KBM-7 (cell line): Measurements from ENCODE around the gene KL.

Experiments used
- DNase-seq: peaks from one replicate; pipeline ENCODE4 v3.0.0-alpha.2; 2015
- in situ Hi-C: fragments of 300-500 bp; cut with MboI; formaldehyde crosslinking; loops from 2 replicates; pipeline ENCODE4 v1.14.3; 2020; ENCODE audit warnings: low sequenced_read_pairs, low pct_unique_long_range_greater_than_20kb, mixed read lengths

The KL gene

DNA sequence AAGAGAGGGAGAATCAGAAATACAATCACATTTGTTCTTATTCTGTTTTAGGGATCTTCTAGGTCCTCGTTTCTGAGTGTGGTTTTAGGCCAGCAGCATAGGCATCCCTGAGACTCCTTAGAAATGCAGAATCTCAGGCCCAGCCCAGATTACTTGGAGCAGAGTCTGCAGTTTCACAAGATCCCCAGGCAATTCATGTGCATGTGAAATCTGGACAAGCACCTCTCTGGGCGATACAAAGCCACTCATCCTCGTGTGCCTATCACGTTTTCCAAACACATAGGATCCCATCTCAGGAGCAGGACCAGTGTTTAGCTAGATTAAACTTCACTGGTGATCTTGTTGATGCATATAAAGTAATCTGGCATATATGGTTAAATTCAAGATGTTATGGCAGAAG is 87.2 kb downstream of the KL start:
- in situ Hi-C loops = no loop called here
- DNase-seq = no peak

GRCh38 chr13:33105387-33106005 is 89.3 kb downstream of the KL start:
- DNase-seq = peak; percentile 52

GRCh38 chr13:33106656-33107360 is 90.6 kb downstream of the KL start:
- in situ Hi-C loops = no loop called here
- DNase-seq = no peak

More at GRCh38 chr13:33105387-33106005, 89.3 kb downstream of the KL start:
- in situ Hi-C loops = no loop called here

- no peak for DNase-seq
- in situ Hi-C loops = no loop called here
Measured at GRCh38 chr13:33107361-33107760, 91.1 kb downstream of the KL start.

DNA sequence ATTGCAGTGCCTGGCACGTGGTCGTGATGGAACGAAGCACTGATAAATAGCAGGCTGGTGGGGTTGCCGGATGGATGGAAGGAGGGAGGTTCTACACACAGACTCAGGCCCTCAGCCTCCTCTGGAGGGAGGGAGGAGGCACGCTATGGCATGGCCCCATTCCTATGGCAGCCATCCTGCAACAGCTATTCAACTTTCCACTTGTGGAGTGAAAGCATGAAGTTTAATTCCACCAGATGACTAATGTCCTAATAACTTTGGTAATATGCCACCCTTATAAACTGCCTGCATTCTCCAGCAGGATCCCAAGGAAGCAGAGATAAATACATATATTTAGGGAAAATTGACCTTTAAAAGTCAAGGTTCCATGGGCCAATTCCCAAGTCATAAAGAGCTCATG is 92.4 kb downstream of the KL start:
- DNase-seq = no peak
- in situ Hi-C loops = no loop called here

GRCh38 chr13:33109271-33109697 is 93.1 kb downstream of the KL start:
- in situ Hi-C loops = no loop called here
- DNase-seq = no peak

DNA sequence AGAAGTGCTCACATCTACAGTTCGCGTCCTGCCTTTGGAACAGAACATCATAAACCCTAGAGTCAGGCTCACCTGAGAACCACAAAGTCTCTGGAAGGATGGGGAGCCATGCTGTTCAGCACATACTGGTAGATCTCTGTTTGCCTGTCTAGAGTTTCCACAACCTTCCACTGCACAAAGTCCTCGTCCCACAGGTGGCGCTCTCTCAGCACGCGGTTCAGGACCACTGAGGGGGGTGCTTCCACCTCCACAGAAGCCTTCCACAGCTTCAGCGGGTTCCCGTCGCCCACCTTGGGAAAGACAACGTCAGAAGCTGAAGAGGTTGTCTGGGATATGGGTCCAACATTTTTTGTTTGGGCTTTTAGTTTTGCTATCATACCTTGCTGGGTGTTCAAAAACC is 93.6 kb downstream of the KL start:
- in situ Hi-C loops = no loop called here
- DNase-seq = no peak

GRCh38 chr13:33110386-33110712 is 94.1 kb downstream of the KL start:
- DNase-seq = no peak
- in situ Hi-C loops = no loop called here

DNA sequence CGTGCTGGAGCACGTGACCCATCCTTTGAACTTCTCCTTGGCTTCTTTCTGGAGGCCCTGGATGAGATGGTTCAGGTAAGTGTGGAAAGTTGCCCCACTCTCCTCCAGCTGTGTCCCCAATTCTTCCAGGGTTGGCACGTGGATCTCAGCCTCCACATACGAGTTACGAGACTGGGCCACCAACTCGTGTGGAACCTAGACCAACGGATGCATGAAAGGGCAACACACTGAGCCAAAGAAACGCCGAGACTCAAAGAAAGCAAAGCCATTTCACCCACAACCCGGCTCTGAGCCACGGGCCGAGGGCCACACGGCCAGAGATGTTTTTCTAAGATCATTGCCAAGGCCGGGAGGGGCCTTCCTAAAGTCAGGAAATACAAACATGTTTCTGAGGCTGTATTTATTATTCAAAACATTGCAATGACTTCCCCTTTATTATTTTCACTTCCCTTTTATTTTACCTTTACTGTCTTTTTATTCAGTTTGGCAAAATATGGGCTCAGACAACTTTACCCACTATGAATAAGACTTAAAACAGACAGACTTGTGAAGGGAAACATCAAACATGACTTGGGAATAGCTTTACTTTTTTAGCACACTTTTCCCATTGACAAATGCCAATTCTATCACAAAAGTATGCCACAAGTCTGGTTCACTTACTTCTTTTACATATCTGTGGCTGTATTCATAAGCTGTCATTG is 94.6 kb downstream of the KL start:
- DNase-seq = no peak
- in situ Hi-C loops = no loop called here

DNA sequence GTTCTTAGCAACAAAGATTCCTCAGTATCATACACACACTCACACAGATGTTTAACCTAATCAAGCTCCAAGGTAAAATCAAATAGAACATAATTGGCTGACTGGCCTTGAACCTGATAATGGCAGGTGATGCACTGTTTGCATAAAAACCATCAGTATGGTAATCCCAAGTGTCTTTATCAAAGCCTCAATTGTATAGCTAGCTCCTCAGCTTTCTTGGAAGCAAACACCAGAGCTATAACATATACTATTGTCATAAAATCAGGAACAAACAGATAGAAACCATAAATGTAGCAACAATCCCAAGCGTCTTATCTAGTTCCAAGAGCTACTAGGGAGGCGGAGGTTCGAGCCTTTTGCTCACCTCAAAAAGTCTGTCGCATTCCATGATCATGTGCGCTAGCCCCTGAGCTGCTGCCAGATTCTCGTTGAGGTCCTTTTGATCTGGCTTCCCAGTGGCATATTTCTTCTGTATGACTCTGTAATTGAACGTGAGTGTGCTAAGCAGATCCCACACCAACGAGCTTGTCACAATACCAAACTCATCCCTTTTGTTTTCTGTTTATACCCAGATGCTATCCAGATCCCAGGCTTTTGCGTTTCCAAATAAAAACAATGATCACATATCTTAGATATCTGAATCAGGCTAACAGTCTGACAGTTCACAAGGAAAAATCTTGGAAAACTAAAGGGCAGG is 95.3 kb downstream of the KL start:
- in situ Hi-C loops = no loop called here
- no peak for DNase-seq

GRCh38 chr13:33112766-33113165 is 96.5 kb downstream of the KL start:
- no peak for DNase-seq
- in situ Hi-C loops = no loop called here

- no peak for DNase-seq
- in situ Hi-C loops = no loop called here
Measured at GRCh38 chr13:33114146-33114545, 97.9 kb downstream of the KL start.

GRCh38 chr13:33115274-33115673 is 99.1 kb downstream of the KL start:
- no peak for DNase-seq
- in situ Hi-C loops = no loop called here
